Psoas muscle (tissue), 8 donors: ENCODE measurements around the gene POTEI. TPM values are rescaled to one million over a fixed set of nuclear protein-coding genes. Genes with fewer than 3 reads are reported as not detected.
"Not testable (repeated sequence)": the region's sequence is repeated elsewhere in the genome, so short reads cannot be mapped to it uniquely, and the experiment has no call there.

ENCODE experiments used
- ATAC-seq, 4 donors: fragments of 200-7000 bp; cut with Tn5 transposase; one replicate each; pipeline ENCODE4 v1.9.1; 2020; ENCODE audit warnings: moderate library complexity in 3 of 4, mild to moderate bottlenecking in 2 of 4
- DNase-seq, 2 donors: peaks; one replicate each; pipeline ENCODE4 v3.0.0-alpha.2; 2020
- H3K27ac ChIP-seq: fragments of 200-600 bp; one replicate; pipeline ENCODE4 v1.8.0; 2022
- H3K27me3 ChIP-seq, 3 donors: fragments of 200-600 bp in 1 of 3; one replicate each; pipeline versions ENCODE4 v1.6.1 to v1.8.0; 2013 to 2022; ENCODE audit warnings: low read length in 2 of 3, mild to moderate bottlenecking in 2 of 3, moderate library complexity in 1 of 3; ENCODE audit not compliant: insufficient read depth in 3 of 3
- H3K36me3 ChIP-seq, 2 donors: fragments of 200-600 bp in 1 of 2; one replicate each; pipeline versions ENCODE4 v1.6.1 to v1.8.0; 2013 to 2022; ENCODE audit warnings: low read depth in 1 of 2, mild to moderate bottlenecking in 1 of 2, moderate library complexity in 1 of 2; ENCODE audit not compliant: insufficient read depth in 1 of 2
- H3K4me1 ChIP-seq: fragments of 200-600 bp; one replicate; pipeline ENCODE4 v1.8.0; 2022
- H3K4me3 ChIP-seq: fragments of 200-600 bp; one replicate; pipeline ENCODE4 v1.8.0; 2022; ENCODE audit warnings: mild to moderate bottlenecking
- H3K9me3 ChIP-seq: fragments of 200-600 bp; one replicate; pipeline ENCODE4 v1.8.0; 2022
- WGBS, 3 donors: extraction: QIAGEN DNeasy Blood & Tissue Kit; methylation state at CpG; one replicate each; pipeline versions ENCODE4 v1.1.6 to v1.1.7; 2013; 5-methylcytosine and 5-hydroxymethylcytosine counted together
- intact Hi-C, 2 donors: fragments of 100-400 bp; cut with DNase I; formaldehyde crosslinking; loops; one replicate each; pipeline versions ENCODE4 v1.11.0 to v1.14.2; 2022
- polyA plus RNA-seq, 3 donors: library from polyadenylated mRNA; stranded (reverse); fragments of 200-250 nt; gene quantifications; one replicate each; pipeline ENCODE4 v1.2.3, GENCODE V29; 2013
- total RNA-seq, 4 donors: library from RNA; stranded (reverse); fragmentation: NEBNext Ultra II Directional in 2 of 4; extraction: Animal tissue kit (Norgen Biotek cat#: 25700) in 2 of 4; gene quantifications; one replicate each; pipeline versions ENCODE4 v1.2.1 to v1.2.4, GENCODE V29; 2021 to 2023
- TF ChIP-seq, protein P1 (sequence below): fragments of 200-600 bp; IDR thresholded peaks from one replicate; pipeline ENCODE4 v1.8.0; 2022; ENCODE audit warnings: antibody characterized with exemption
- donor health status: healthy with polysubstance abuse.
- donor health status: DM: no; HTN: no; CAD: no; lungs with moderate emphysema.
- donor health status: Bipolar disorder and iron deficiency.
- donor health status: healthy.
- donor health status: DM: yes; HTN: yes; CAD: no.
- donor health status: DM: no; HTN: no; CAD: no.
- donor health status: DM: no; HTN: no; CAD: no.
- donor health status: DM: yes; HTN: yes; CAD: no.

Gene POTEI
- total and polyA plus RNA-seq, 7 donors: not detected

DNA sequence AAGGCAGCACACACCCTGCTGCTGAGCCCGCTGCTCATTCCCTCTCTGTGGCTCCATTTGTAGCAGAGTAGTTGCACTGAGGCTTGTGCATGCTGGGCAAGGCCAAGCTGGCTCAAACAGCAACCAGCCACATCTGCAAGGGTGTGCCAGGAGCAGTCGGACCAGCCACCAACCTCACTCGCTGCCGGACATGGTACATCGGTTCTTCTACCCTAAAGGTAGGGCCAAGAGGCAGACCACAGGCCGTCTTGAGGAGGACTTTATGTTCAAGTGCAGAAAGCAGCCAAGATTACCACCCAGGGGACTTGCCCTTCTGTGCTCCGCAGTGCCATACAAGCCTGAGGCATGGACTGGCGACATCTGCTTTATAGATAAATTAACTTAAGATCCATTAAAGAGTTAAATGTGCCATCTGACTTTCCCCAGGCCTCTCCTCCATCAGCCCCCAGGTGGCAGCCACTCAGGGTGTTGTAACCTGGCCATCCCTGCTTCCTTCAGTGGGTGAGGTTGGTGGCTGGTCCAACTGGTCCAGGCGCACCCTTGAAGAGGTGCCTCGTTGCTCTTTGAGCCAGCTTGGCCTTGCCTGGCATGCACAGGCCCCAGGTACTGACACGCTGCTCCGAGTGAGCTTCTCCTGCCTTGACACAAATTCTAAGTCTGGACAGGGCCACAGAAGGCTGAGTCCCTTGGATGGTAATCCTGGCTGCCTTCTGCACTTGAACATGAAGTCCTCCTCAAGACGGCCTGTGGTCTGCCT is 55.0 kb downstream of the POTEI start:
- H3K4me3 ChIP-seq, intact Hi-C loops, ATAC-seq, H3K9me3 ChIP-seq, H3K4me1 ChIP-seq, H3K36me3 ChIP-seq, H3K27ac ChIP-seq, H3K27me3 ChIP-seq: not testable (repeated sequence)
- 78 to 89% (median 86%) methylated on average over 12 to 13 of the region's 13 CpGs for WGBS, 3 donors
- DNase-seq: peak in 1 of 2 donors; percentile 24

DNA sequence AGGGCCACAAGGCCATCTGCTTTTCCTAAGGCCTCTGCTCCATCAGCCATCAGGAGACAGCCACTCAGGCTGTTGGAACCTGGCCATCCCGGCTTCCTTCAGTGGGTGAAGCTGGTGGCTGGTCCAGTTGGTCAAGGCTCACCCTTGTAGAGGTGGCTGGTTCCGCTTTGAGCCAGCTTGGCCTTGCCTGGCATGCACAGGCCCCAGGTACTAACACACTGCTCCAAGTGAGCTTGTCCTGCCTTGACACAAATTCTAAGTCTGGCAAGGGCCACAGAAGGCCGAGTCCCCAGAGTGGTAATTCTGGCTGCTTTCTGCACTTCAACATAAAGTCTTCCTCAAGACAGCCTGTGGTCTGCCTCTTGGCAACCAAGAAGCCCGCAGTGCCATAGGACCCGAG is 56.2 kb downstream of the POTEI start:
- H3K27ac ChIP-seq, H3K4me3 ChIP-seq, H3K9me3 ChIP-seq, ATAC-seq, H3K36me3 ChIP-seq, H3K4me1 ChIP-seq, DNase-seq, intact Hi-C loops, H3K27me3 ChIP-seq: not testable (repeated sequence)
- 78 to 81% (median 80%) methylated on average over 3 to 4 of the region's 5 CpGs for WGBS, 3 donors

DNA sequence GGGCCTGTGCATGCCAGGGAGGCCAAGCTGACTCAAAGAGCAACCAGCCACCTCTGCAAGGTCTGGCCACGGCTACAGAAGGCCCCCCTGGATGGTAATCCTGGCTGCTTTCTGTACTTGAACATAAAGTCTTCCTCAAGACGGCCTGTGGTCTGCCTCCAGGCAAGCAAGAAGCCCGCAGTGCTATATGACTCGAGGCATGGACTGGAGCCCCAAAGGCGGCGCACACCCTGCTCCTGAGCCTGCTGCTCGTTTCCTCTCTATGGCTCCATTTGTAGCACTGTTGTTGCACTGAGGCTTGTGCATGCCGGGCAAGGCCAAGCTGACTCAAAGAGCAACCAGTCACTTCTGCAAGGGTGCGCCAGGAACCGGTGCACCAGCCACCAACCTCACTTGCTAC is 57.3 kb downstream of the POTEI start:
- H3K27me3 ChIP-seq, H3K4me1 ChIP-seq, ATAC-seq, H3K36me3 ChIP-seq, H3K27ac ChIP-seq, H3K9me3 ChIP-seq, intact Hi-C loops, H3K4me3 ChIP-seq: not testable (repeated sequence)
- peak; percentile 4 to 26 for DNase-seq
- 84% methylated on average over 8 to 10 of the region's 10 CpGs for WGBS, 3 donors

DNA sequence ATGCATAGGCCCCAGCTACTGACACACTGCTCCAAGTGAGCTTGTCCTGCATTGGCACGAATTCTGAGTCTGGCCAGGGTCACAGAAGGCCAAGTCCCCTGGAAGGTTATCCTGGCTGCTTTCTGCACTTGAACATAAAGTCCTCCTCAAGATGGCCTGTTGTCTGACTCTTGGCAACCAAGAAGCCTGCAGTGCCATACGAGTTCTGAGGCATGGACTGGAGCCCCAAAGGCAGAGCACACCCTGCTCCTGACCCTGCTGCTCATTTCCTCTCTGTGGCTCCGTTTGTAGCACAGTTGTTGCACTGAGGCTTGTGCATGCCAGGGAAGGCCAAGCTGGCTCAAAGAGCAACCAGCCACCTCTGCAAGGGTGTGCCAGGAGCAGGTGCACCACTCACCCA is 57.9 kb downstream of the POTEI start:
- H3K9me3 ChIP-seq, H3K4me3 ChIP-seq, H3K36me3 ChIP-seq, H3K4me1 ChIP-seq, DNase-seq, H3K27ac ChIP-seq, ATAC-seq, H3K27me3 ChIP-seq, intact Hi-C loops: not testable (repeated sequence)
- 31 to 48% (median 42%) methylated on average over 3 of the region's 3 CpGs for WGBS, 3 donors

DNA sequence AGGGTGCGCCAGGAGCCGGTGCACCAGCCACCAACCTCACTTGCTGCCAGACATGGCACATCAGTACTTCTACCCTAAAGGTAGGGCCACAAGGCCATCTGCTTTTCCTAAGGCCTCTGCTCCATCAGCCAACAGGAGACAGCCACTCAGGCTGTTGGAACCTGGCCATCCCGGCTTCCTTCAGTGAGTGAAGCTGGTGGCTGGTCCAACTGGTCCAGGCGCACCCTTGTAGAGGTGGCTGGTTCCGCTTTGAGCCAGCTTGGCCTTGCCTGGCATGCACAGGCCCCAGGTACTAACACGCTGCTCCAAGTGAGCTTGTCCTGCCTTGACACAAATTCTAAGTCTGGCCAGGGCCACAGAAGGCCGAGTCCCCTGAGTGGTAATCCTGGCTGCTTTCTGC is 58.8 kb downstream of the POTEI start:
- intact Hi-C loops, DNase-seq, H3K36me3 ChIP-seq, H3K27ac ChIP-seq, H3K4me1 ChIP-seq, H3K9me3 ChIP-seq, H3K27me3 ChIP-seq, ATAC-seq, H3K4me3 ChIP-seq: not testable (repeated sequence)
- WGBS, 3 donors: 86 to 96% (median 94%) methylated on average over 4 to 5 of the region's 7 CpGs

DNA sequence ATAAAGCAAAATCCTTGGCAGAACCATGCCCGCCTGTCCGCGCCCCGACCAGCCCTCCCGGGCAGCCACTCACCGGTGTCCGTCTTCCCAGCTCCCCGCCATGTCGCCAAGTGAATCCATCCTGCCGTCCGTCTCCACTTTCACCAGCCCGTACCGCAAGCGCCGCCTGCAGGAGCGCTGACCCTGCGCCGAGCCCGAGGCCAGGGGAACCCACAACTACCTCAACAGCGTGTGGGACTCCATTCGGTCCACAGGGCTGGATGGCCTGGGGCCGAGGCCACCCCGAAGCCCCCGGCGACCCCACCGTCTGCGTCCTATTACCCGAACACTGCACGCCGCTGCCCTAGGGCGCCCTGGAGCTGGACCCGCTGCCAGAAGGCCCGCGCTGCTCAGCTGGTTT is 81.5 kb downstream of the POTEI start:
- ATAC-seq (peak; percentile 46 to 72 (median 60)), DNase-seq (peak; percentile 63 to 69)
- TF ChIP-seq, protein P1, sequence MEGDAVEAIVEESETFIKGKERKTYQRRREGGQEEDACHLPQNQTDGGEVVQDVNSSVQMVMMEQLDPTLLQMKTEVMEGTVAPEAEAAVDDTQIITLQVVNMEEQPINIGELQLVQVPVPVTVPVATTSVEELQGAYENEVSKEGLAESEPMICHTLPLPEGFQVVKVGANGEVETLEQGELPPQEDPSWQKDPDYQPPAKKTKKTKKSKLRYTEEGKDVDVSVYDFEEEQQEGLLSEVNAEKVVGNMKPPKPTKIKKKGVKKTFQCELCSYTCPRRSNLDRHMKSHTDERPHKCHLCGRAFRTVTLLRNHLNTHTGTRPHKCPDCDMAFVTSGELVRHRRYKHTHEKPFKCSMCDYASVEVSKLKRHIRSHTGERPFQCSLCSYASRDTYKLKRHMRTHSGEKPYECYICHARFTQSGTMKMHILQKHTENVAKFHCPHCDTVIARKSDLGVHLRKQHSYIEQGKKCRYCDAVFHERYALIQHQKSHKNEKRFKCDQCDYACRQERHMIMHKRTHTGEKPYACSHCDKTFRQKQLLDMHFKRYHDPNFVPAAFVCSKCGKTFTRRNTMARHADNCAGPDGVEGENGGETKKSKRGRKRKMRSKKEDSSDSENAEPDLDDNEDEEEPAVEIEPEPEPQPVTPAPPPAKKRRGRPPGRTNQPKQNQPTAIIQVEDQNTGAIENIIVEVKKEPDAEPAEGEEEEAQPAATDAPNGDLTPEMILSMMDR: peak; percentile 20
- H3K27me3 ChIP-seq, intact Hi-C loops, H3K4me1 ChIP-seq, H3K27ac ChIP-seq, H3K9me3 ChIP-seq, H3K36me3 ChIP-seq: not testable (repeated sequence)
- 0 to 4% (median 1%) methylated on average over 26 to 34 of the region's 34 CpGs for WGBS, 3 donors
- peak overlapping the region; percentile 48 for H3K4me3 ChIP-seq

DNA sequence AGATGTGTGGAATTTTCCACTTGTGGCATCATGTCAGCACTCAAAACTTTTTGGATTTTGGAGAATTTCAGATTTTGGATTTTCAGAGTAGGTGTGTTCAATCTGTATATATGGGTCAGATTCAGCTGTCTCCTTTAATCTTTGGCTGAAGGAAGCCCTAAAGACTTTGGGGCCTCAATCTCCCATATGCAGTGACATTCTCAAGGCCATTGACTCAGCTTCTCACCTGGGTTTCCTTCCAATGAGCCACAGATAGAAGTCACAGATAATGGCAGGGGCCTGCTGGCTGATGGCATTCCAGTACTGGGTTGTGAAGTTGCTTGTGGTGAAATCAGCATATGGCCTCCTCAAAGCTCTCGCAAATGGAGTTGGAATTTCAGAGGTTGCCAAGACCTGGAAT is 90.3 kb downstream of the POTEI start:
- ATAC-seq, H3K4me1 ChIP-seq, DNase-seq, H3K4me3 ChIP-seq, H3K27me3 ChIP-seq, H3K36me3 ChIP-seq, intact Hi-C loops, H3K27ac ChIP-seq, H3K9me3 ChIP-seq: not testable (repeated sequence)
- WGBS, 3 donors: 100% methylated on average over 1 of the region's 1 CpG

DNA sequence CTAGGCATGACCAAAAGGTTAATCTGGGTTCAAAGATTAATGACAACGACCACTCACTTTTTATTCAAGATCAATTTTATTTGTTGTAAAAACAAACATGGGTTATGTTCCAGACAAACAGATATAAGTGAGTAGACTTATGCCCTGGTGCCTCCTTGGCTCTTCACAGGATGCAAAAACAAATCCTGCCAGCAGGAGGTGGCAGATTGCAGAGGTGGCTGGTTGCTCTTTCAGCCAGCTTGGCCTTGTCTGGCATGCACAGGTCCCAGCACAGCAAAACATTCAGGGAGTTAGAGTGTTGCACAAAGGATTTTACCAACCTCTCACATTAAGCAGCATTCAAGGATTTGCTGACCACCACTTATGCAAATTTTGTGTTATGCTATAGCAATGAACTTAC is 92.4 kb downstream of the POTEI start:
- H3K4me3 ChIP-seq, H3K27me3 ChIP-seq, DNase-seq, H3K9me3 ChIP-seq, H3K4me1 ChIP-seq, intact Hi-C loops, ATAC-seq, H3K36me3 ChIP-seq, H3K27ac ChIP-seq: not testable (repeated sequence)
- WGBS, 3 donors: 83 to 92% (median 86%) methylated on average over 1 of the region's 1 CpG

Other genes starting within 250 kb of the POTEI start
- gene IMP4, start 166.4 kb downstream of the POTEI start, total RNA-seq: 100 to 1,000 TPM in 3 of 4 donors, 10 to 100 TPM in 1; 74.4 to 118 (median 105) TPM
- 100 to 1,000 TPM; 148 to 270 (median 194) TPM for gene IMP4, start 166.4 kb downstream of the POTEI start, polyA plus RNA-seq
- gene PTPN18, start 153.3 kb downstream of the POTEI start, total RNA-seq: 10 to 100 TPM in 1 of 4 donors, 1 to 10 TPM in 3; 6.4 to 10.5 (median 8.6) TPM
- gene PTPN18, start 153.3 kb downstream of the POTEI start, polyA plus RNA-seq: 1 to 10 TPM; 6.0 to 8.7 (median 8.6) TPM
- not detected for gene CFC1B, start 11.9 kb upstream of the POTEI start, total RNA-seq
- not detected for gene CFC1B, start 11.9 kb upstream of the POTEI start, polyA plus RNA-seq
- gene CFC1, start 90.2 kb upstream of the POTEI start, total RNA-seq: not detected
- not detected for gene CFC1, start 90.2 kb upstream of the POTEI start, polyA plus RNA-seq
- not detected for gene POTEJ, start 102.1 kb upstream of the POTEI start, total RNA-seq
- gene POTEJ, start 102.1 kb upstream of the POTEI start, polyA plus RNA-seq: not detected
- gene GPR148, start 219.7 kb upstream of the POTEI start, total RNA-seq: not detected
- not detected for gene GPR148, start 219.7 kb upstream of the POTEI start, polyA plus RNA-seq
- not detected for gene AMER3, start 246.2 kb upstream of the POTEI start, total RNA-seq
- gene AMER3, start 246.2 kb upstream of the POTEI start, polyA plus RNA-seq: not detected